Transverse colon (tissue), 4 donors: ENCODE measurements around the gene NBPF6.

Source experiments
- POLR2AphosphoS5 ChIP-seq, 3 donors: sonication (generic); formaldehyde crosslinking; IDR thresholded peaks; one replicate each; pipeline ENCODE4 v1.6.1; 2016; ENCODE audit warnings: antibody characterized with exemption in 3 of 3
- TF ChIP-seq, protein P1 (sequence below), 5 experiments: fragments of 200-600 bp in 3 of 5; fragments of 450-650 bp in 2 of 5; sonication (generic) in 3 of 5; IDR thresholded peaks; 1 replicate in 2 of 5; 2 replicates in 3 of 5; pipeline ENCODE4 v1.5.1; 2016 to 2017; ENCODE audit warnings: antibody characterized with exemption in 5 of 5, inconsistent platforms in 3 of 5, mild to moderate bottlenecking in 2 of 5, moderate library complexity in 1 of 5

DNA sequence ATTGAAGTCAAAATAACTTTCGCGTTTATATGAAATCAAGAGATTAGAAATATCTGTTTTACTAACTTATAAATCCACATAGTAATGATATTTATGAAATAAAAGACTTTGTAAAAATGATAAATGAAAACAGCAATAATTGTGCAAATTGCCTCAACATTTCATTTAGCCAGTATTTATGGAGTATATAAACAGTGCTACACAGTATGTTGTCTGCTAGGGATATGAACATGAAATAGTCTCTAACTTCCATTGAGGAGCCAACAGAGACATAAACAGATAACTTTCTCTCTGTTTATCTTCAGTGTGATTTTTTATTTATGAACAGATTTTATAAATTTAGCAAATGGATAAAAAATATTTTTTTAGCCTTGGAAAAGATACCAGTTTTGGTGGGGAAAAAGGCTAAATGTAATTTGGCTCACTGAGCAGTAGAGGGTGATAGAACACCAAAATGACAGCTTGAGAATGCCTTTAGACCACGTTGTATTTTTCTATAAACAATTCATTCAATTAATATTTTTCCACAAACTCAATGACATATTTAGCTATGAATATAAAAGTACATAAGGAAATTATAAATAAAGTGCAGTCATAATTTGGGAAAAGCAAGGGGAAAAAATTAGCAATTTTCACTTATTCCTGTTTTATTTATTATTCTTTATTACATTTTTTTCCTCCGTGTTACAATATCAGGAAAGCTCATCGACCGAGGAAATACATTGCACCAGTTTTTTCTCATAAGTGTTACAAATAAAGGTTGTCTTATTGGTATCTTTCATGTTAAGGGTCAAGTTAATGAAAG, 62.3 kb downstream of the NBPF6 start:
- TF ChIP-seq, protein P1, sequence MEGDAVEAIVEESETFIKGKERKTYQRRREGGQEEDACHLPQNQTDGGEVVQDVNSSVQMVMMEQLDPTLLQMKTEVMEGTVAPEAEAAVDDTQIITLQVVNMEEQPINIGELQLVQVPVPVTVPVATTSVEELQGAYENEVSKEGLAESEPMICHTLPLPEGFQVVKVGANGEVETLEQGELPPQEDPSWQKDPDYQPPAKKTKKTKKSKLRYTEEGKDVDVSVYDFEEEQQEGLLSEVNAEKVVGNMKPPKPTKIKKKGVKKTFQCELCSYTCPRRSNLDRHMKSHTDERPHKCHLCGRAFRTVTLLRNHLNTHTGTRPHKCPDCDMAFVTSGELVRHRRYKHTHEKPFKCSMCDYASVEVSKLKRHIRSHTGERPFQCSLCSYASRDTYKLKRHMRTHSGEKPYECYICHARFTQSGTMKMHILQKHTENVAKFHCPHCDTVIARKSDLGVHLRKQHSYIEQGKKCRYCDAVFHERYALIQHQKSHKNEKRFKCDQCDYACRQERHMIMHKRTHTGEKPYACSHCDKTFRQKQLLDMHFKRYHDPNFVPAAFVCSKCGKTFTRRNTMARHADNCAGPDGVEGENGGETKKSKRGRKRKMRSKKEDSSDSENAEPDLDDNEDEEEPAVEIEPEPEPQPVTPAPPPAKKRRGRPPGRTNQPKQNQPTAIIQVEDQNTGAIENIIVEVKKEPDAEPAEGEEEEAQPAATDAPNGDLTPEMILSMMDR (IDR thresholded peaks at IDR 0.05), result peak; percentile 79 to 91 (median 84)
- TF ChIP-seq POLR2AphosphoS5 (IDR thresholded peaks at IDR 0.05), result no peak
